Sigmoid colon (tissue), 4 donors: ENCODE measurements around the gene LDB2.

Experiments used
- POLR2A ChIP-seq, 2 donors: fragments of 450-650 bp; IDR thresholded peaks; one replicate each; pipeline ENCODE4 v1.6.1; 2016; ENCODE audit warnings: antibody characterized with exemption in 2 of 2, mild to moderate bottlenecking in 2 of 2, moderate library complexity in 2 of 2
- POLR2AphosphoS5 ChIP-seq, 4 donors: sonication (generic); formaldehyde crosslinking; IDR thresholded peaks; one replicate each; pipeline ENCODE4 v1.6.1; 2017; ENCODE audit warnings: antibody characterized with exemption in 4 of 4
- TF ChIP-seq, protein P1 (sequence below), 4 experiments: fragments of 450-650 bp in 3 of 4; fragments of 200-600 bp in 1 of 4; IDR thresholded peaks; one replicate each; pipeline ENCODE4 v1.5.1; 2016 to 2019; ENCODE audit warnings: antibody characterized with exemption in 4 of 4, mild to moderate bottlenecking in 3 of 4, moderate library complexity in 2 of 4

DNA sequence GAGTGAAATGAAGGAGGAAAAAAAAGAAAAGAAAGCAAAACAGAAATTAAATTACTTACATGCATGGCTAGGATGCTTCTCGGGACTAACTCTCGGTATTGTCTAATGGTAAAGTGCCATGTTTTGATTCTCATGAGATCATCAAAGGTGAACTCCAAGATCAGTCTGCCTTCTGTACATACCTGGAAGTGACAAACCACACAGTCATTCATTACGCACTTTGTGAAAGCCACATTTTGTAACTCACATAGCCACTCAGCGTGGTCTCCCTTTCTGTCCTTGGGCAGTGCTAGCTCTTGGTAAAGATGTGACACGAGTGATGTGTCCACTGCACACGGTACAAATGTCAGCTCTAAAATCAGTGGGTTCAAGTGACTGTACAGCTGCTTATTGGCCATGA, 309.8 kb downstream of the LDB2 start:
- no peak for TF ChIP-seq POLR2AphosphoS5 (IDR thresholded peaks at IDR 0.05)
- TF ChIP-seq, protein P1, sequence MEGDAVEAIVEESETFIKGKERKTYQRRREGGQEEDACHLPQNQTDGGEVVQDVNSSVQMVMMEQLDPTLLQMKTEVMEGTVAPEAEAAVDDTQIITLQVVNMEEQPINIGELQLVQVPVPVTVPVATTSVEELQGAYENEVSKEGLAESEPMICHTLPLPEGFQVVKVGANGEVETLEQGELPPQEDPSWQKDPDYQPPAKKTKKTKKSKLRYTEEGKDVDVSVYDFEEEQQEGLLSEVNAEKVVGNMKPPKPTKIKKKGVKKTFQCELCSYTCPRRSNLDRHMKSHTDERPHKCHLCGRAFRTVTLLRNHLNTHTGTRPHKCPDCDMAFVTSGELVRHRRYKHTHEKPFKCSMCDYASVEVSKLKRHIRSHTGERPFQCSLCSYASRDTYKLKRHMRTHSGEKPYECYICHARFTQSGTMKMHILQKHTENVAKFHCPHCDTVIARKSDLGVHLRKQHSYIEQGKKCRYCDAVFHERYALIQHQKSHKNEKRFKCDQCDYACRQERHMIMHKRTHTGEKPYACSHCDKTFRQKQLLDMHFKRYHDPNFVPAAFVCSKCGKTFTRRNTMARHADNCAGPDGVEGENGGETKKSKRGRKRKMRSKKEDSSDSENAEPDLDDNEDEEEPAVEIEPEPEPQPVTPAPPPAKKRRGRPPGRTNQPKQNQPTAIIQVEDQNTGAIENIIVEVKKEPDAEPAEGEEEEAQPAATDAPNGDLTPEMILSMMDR (IDR thresholded peaks at IDR 0.05): no peak
- TF ChIP-seq POLR2A (IDR thresholded peaks at IDR 0.05): no peak
